ENCODE measurements around the gene CEP170B.

DNA sequence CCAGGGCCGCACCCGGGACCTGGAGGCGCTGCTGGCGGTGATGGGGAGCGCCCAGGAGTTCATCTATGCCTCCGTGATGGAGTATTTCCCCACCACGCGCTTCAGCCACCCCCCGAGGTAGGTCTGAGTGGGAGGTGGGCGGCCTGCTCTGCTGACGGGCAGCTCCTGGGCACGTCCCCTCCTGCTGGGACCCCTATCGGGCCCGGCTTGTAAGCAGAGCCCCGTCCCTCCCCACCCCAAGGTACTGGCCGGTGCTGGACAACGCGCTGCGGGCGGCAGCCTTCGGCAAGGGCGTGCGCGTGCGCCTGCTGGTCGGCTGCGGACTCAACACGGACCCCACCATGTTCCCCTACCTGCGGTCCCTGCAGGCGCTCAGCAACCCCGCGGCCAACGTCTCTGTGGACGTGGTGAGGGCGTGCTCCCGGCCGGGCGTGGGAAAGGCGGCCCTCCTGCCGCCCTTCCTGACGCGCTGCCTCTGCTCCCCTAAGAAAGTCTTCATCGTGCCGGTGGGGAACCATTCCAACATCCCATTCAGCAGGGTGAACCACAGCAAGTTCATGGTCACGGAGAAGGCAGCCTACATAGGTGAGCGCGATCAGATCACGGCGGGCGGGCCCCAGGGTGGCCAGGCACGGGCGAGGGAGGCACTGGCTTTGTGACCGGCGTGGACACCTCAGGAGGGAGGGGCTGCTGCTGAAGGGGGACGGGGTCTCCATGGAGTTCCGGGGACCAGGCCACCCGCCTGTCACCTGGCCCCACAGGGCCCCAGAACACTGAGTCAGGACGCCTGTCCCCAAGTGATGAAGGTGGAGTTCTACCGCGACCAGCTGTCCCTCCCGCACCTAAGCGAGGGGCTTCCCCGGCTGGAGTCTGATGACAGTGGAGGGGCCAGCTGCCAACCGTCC lies 67.0 kb downstream of the CEP170B start:
- TF ChIP-seq ATF3 (IDR thresholded peaks at IDR 0.05; ENCODE audit: insufficient read depth, low read depth, low read length), result no peak
- no peak for TF ChIP-seq CBX8 (IDR thresholded peaks at IDR 0.05; ENCODE audit: borderline replicate concordance, low read depth, low read length)
- TF ChIP-seq EP300 (IDR thresholded peaks at IDR 0.05; ENCODE audit: borderline replicate concordance in 1 of 2, low read depth in 2 of 2, low read length in 2 of 2), result no peak
- no peak for TF ChIP-seq CTCF (IDR thresholded peaks at IDR 0.05; ENCODE audit: control extremely low read depth in 1 of 3, insufficient read depth in 1 of 3, low read depth in 1 of 3, low read length in 3 of 3)
- no peak for TF ChIP-seq POLR2A (IDR thresholded peaks at IDR 0.05; ENCODE audit: control extremely low read depth in 1 of 2, low read depth in 2 of 2, low read length in 2 of 2)

All from H1 (cell line).